A549 (cell line): ENCODE measurements around the gene TMC4.

Experiments
- POLR2A ChIP-seq: IDR thresholded peaks from 2 replicates; pipeline ENCODE4 v1.6.1; 2012; ENCODE audit warnings: mild to moderate bottlenecking, low read length
- TF ChIP-seq, protein P1 (sequence below): fragments of 200-600 bp; sonication (generic); IDR thresholded peaks from 2 replicates; pipeline ENCODE4 v1.6.1; 2016; ENCODE audit warnings: antibody characterized with exemption, mild to moderate bottlenecking, moderate library complexity

DNA sequence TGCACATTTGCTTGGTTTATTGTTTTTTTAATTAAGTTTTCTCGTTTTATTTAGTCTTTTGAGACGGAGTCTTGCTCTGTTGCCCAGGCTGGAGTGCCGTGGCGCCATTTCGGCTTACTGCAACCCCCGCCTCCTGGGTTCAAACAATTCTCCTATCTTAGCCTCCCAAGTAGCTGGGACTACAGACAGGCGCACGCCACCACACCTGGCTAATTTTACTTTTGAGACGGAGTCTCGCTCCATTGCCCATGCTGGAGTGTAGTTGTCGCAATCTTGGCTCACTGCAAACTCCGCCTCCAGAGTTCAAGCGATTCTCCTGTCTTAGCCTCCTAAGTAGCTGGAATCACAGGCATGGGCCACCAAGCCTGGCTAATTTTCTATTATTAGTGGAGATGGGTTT is 29.0 kb upstream of the TMC4 start:
- TF ChIP-seq, protein P1, sequence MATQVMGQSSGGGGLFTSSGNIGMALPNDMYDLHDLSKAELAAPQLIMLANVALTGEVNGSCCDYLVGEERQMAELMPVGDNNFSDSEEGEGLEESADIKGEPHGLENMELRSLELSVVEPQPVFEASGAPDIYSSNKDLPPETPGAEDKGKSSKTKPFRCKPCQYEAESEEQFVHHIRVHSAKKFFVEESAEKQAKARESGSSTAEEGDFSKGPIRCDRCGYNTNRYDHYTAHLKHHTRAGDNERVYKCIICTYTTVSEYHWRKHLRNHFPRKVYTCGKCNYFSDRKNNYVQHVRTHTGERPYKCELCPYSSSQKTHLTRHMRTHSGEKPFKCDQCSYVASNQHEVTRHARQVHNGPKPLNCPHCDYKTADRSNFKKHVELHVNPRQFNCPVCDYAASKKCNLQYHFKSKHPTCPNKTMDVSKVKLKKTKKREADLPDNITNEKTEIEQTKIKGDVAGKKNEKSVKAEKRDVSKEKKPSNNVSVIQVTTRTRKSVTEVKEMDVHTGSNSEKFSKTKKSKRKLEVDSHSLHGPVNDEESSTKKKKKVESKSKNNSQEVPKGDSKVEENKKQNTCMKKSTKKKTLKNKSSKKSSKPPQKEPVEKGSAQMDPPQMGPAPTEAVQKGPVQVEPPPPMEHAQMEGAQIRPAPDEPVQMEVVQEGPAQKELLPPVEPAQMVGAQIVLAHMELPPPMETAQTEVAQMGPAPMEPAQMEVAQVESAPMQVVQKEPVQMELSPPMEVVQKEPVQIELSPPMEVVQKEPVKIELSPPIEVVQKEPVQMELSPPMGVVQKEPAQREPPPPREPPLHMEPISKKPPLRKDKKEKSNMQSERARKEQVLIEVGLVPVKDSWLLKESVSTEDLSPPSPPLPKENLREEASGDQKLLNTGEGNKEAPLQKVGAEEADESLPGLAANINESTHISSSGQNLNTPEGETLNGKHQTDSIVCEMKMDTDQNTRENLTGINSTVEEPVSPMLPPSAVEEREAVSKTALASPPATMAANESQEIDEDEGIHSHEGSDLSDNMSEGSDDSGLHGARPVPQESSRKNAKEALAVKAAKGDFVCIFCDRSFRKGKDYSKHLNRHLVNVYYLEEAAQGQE = no peak
- TF ChIP-seq POLR2A = no peak
